Activated CD4-positive, alpha-beta T cell treated with anti-CD3 and anti-CD28 coated beads, Interleukin-2, amount 50 U/mL, for 4 hours (primary cell): Measurements from ENCODE around the gene MYL3.

Experiments
- DNase-seq, 2 experiments: peaks; one replicate each; pipeline ENCODE4 v3.0.0-alpha.2; 2020

Gene MYL3

GRCh38 chr3:46864061-46864881 lies 1.0 kb upstream of the MYL3 start:
- DNase-seq: no peak

- DNase-seq: no peak
Observed at GRCh38 chr3:46862369-46863025, 747 bp downstream of the MYL3 start.

- no peak for DNase-seq
Observed at GRCh38 chr3:46861605-46862368, 1.5 kb downstream of the MYL3 start.

- DNase-seq: no peak
Observed at GRCh38 chr3:46860810-46861604, 2.2 kb downstream of the MYL3 start.

- no peak for DNase-seq
Observed at GRCh38 chr3:46860017-46860809, 3.0 kb downstream of the MYL3 start.

- DNase-seq: no peak
Observed at GRCh38 chr3:46859001-46859710, 4.1 kb downstream of the MYL3 start.

GRCh38 chr3:46858456-46858855 lies 4.8 kb downstream of the MYL3 start:
- no peak for DNase-seq

GRCh38 chr3:46857485-46858341 lies 5.5 kb downstream of the MYL3 start:
- no peak for DNase-seq

- no peak for DNase-seq
Observed at GRCh38 chr3:46856576-46857471, 6.4 kb downstream of the MYL3 start.

- no peak for DNase-seq
Observed at GRCh38 chr3:46854555-46854991, 8.7 kb downstream of the MYL3 start.

- DNase-seq: no peak
Observed at GRCh38 chr3:46853441-46854415, 9.5 kb downstream of the MYL3 start.

- DNase-seq: no peak
Observed at GRCh38 chr3:46852839-46853355, 10.3 kb downstream of the MYL3 start.

GRCh38 chr3:46852334-46852720 lies 10.9 kb downstream of the MYL3 start:
- DNase-seq: no peak

- no peak for DNase-seq
Observed at GRCh38 chr3:46851364-46852333, 11.6 kb downstream of the MYL3 start.

- DNase-seq: no peak
Observed at GRCh38 chr3:46850468-46850779, 12.8 kb downstream of the MYL3 start.

GRCh38 chr3:46849686-46850467 lies 13.4 kb downstream of the MYL3 start:
- DNase-seq: no peak
